Fibroblast of pulmonary artery (primary cell): ENCODE measurements around the gene C2orf69.
"Not testable (repeated sequence)": the region's sequence is repeated elsewhere in the genome, so short reads cannot be mapped to it uniquely, and the experiment has no call there.

ENCODE experiments used
- DNase-seq: peaks from one replicate; pipeline ENCODE4 v3.0.0-alpha.2; 2010; ENCODE audit warnings: low read depth
- H3K4me3 ChIP-seq: replicated peaks from 2 replicates; pipeline ENCODE4 v1.5.1; 2011; ENCODE audit warnings: low read depth, mild to moderate bottlenecking, control low read depth, low read length, moderate library complexity
- TF ChIP-seq, protein P1 (sequence below): IDR thresholded peaks from 2 replicates; pipeline ENCODE4 v1.5.1; 2011; ENCODE audit warnings: mild to moderate bottlenecking, control low read depth, low read length, inconsistent platforms; ENCODE audit errors: missing control alignments

Gene C2orf69

DNA sequence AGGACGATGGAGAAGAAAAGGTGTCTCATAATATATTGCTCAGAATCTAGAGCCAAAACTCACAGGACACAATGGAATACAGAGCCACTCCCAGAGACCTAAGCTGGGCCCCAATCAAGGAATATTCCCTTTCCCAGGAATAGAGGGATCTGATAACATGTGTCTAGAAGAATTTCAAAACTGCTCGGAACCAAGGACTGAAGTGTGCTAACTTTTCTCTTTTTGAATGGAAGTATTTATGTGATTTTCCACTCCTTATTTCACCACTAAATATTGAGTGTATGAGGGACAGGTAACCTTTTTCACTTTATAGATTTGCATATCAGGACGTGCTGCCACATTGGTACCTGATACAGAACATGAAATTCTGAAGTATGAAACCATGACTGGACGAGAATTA, 9.2 kb upstream of the C2orf69 start:
- no peak for DNase-seq
- H3K4me3 ChIP-seq: no peak overlapping the region
- TF ChIP-seq, protein P1, sequence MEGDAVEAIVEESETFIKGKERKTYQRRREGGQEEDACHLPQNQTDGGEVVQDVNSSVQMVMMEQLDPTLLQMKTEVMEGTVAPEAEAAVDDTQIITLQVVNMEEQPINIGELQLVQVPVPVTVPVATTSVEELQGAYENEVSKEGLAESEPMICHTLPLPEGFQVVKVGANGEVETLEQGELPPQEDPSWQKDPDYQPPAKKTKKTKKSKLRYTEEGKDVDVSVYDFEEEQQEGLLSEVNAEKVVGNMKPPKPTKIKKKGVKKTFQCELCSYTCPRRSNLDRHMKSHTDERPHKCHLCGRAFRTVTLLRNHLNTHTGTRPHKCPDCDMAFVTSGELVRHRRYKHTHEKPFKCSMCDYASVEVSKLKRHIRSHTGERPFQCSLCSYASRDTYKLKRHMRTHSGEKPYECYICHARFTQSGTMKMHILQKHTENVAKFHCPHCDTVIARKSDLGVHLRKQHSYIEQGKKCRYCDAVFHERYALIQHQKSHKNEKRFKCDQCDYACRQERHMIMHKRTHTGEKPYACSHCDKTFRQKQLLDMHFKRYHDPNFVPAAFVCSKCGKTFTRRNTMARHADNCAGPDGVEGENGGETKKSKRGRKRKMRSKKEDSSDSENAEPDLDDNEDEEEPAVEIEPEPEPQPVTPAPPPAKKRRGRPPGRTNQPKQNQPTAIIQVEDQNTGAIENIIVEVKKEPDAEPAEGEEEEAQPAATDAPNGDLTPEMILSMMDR: no peak

DNA sequence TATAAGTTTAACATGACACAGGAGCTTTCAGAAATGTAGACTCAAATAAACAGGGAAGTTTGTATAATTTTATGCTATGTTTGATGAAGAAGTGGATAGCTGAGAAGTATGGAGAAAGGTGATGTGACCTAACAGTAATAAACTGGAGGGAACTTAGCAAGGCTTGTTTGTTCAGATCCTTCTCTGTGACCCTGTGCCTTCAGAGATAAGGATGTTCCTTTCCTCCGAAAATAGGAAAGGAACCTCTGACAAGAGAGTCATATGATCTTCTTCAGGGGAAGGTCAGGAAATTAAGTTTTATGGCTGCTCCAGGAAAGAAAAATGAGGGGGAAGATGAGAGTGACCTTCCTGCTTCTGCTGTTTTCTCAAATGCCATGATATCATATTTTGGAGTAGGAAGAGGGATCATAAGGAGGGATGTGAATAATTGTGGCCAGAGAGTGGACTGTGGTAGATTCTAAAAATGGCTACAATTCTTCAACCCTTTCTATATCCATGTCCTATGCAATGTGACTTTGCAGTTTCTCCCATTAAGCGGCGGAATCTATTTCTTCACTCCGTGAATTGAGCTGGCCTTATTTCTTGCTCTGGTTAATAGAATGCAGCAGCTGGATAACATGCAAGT, 8.5 kb upstream of the C2orf69 start:
- no peak for DNase-seq
- no peak overlapping the region for H3K4me3 ChIP-seq
- TF ChIP-seq, protein P1: no peak

DNA sequence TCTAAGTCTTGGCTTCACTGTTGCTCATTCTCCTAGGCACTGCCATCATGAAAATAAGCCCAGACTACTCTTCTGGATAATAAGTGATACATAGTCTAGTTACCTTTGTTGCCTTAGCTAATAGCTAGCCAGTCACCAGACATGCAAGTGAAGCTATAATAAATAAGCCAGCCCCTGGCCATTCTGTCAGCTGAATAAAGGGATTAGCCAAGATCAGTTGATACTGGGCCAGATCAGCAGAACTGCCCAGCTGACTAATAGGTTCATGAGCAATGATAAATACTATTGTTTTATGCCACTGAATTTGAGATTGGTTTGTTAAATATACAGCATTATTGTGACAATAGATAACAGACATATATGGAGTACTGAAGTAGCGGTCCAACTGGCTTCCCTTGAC, 8.0 kb upstream of the C2orf69 start:
- DNase-seq: peak; percentile 18
- TF ChIP-seq, protein P1: no peak
- H3K4me3 ChIP-seq: no peak overlapping the region

DNA sequence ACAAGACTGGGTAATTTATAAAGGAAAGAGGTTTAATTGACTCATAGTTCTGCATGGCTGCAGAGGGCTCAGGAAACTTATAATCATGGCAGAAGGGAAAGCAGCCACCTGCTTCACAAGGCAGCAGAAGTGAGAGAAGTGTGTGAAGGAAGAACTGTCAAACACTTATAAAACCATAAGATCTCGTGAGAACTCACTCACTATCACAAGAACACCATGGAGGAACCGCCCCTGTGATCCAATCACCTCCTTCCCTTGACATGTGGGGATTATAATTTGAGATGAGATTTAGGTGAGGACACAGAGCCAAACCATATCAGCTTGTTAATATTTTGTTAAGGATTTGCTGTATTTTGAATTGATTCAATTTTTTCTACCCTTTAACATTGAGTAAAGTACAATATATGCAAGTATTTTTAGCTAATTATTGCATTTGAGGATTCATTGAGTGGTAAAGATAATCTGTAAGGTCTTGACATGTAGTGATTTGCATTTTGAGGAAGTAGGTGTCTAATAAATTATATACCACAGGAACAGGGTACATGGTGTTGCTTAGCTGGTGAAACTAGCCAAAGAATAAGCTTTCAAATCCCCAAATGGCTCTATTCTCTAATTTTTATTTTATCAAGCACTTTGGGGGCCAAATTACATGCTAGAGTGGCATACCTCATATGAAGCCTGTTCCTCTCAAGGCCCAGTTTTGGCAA, 3.9 kb upstream of the C2orf69 start:
- TF ChIP-seq, protein P1: no peak

DNA sequence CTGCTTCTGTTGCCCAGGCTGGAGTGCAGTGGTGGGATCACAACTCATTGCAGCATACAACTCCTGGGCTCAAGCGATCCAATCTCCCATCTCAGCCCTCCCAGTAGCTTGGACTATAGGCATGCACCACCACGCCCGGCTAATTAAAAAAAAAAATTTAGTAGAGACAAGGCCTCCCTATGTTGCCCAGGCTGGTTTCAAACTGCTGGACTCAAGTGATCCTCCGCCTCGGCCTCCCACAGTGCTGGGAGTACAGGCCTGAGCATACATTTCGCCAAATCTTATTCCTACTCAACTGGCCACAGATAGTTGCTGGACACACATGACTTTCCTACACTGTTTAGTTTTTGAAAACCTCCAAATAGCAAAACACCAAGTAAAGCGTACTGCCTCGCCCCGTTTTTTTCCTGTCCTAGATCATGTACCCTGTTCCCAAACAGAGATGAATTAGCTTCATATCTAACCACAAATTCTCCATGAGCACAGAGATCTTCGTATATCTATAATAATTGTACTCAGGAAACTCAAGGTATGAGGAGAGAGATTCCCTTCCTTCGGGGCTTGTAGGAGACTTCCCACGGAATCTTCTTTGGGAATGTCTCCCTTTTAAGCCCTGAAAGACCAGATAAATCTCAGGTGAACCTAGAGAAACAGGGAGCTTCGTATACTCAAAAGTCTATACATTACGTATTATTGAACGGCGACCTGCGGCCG, 598 bp upstream of the C2orf69 start:
- DNase-seq: no peak
- H3K4me3 ChIP-seq: peak overlapping the region; percentile 49

More for the DNA sequence above, 3.9 kb upstream of the C2orf69 start:
- DNase-seq: no peak
- no peak overlapping the region for H3K4me3 ChIP-seq

DNA sequence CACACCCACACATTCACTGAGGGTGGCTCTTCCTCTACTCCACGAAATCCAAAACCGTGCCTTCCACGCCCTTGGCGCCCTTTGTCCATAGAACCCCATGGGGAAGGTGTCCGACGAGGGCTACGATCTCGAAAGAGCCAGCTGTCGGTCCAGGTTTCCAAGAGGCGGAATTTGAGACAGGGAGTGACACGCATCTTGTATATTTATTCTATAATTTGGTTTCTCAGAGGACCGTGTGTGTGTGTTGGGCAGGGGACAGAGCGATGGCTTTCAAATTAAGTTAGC, 726 bp downstream of the C2orf69 start:
- H3K4me3 ChIP-seq: peak overlapping the region; percentile 96

More for the DNA sequence above, 598 bp upstream of the C2orf69 start:
- TF ChIP-seq, protein P1: no peak

DNA sequence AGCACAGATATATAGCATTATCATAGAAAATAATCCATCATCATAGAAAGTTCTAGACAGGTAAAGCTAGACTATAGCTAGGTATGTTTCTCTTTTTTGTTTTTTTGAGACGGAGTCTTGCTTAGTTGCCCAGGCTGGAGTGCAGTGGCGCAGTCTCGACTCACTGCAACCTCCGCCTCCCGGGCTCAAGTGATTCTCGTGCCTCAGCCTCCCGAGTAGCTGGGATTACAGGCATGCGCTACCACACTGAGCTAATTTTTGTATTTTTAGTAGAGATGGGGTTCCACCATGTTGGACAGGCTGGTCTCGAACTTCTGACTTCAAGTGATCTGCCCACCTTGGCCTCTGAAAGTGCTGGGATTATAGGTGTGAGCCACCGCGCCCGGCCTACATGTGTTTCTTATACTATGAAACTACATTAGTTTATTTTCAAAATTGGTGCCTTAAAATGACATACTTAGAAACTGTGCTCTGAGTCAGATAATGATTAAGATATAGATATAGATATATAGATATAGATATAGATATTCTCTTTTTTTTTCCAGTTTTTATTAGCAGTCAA, 1.5 kb downstream of the C2orf69 start:
- DNase-seq: not testable (repeated sequence)
- peak overlapping the region; percentile 96 for H3K4me3 ChIP-seq

More for the DNA sequence above, 726 bp downstream of the C2orf69 start:
- TF ChIP-seq, protein P1: no peak
- no peak for DNase-seq
